IMR-90 (cell line): ENCODE data around the gene CALU. TPM values are rescaled to one million over a fixed set of nuclear protein-coding genes. Genes with fewer than 3 reads are reported as not detected.

ENCODE experiments used
- ATAC-seq: fragments of 200-7000 bp; cut with Tn5 transposase; 2 replicates; pipeline ENCODE4 v1.9.1; 2020; ENCODE audit warnings: low read depth, mild to moderate bottlenecking, moderate library complexity
- BruUV-seq: library from RNA; stranded (reverse); fragments of 400-500 nt; replicated peaks from 2 replicates; lab custom pipeline; 2021; lab: Mats Ljungman, UMichigan
- CTCF ChIA-PET: fragments of 300-600 bp; formaldehyde crosslinking; extraction: SDS; loops from one replicate; lab custom pipeline; 2021; ENCODE audit warnings: antibody characterized with exemption; lab: Yijun Ruan, JAX
- POLR2A ChIA-PET: fragments of 300-600 bp; sonication (Branson Sonifier 250); formaldehyde crosslinking; loops from one replicate; lab custom pipeline; 2022; ENCODE audit warnings: antibody characterized with exemption; ENCODE audit not compliant: unreplicated experiment; lab: Charles Lee
- DNase-seq: peaks from one replicate; pipeline ENCODE4 v3.0.0; 2013
- H2AFZ ChIP-seq: replicated peaks from 2 replicates; pipeline ENCODE3; 2013; ENCODE audit warnings: low read length, mild to moderate bottlenecking; ENCODE audit not compliant: poor library complexity
- H2AK5ac ChIP-seq: 2 replicates; pipeline ENCODE4 v1.6.1; 2013; ENCODE audit warnings: low read depth, low read length, inconsistent platforms
- H2AK9ac ChIP-seq: replicated peaks from 2 replicates; pipeline ENCODE3; 2013; ENCODE audit warnings: mild to moderate bottlenecking, low read depth, low read length, moderate library complexity; ENCODE audit not compliant: poor library complexity
- H2BK120ac ChIP-seq: 2 replicates; pipeline ENCODE4 v1.6.1; 2013; ENCODE audit warnings: low read depth, low read length, inconsistent platforms
- H2BK15ac ChIP-seq: 3 replicates; pipeline ENCODE4 v1.6.1; 2013; ENCODE audit warnings: low read depth, low read length, inconsistent platforms
- H2BK20ac ChIP-seq: 2 replicates; pipeline ENCODE4 v1.6.1; 2013; ENCODE audit warnings: low read depth, mild to moderate bottlenecking, inconsistent platforms, low read length, moderate library complexity
- H2BK5ac ChIP-seq: 2 replicates; pipeline ENCODE4 v1.6.1; 2013; ENCODE audit warnings: mild to moderate bottlenecking, low read depth, low read length, inconsistent platforms; ENCODE audit not compliant: poor library complexity, severe bottlenecking
- H3K14ac ChIP-seq: replicated peaks from 2 replicates; pipeline ENCODE4 v1.6.1; 2013; ENCODE audit warnings: low read depth, low read length, inconsistent platforms
- H3K18ac ChIP-seq: 2 replicates; pipeline ENCODE4 v1.6.1; 2013; ENCODE audit warnings: low read depth, low read length, control low read depth
- H3K23ac ChIP-seq: 2 replicates; pipeline ENCODE4 v1.6.1; 2013; ENCODE audit warnings: low read depth, low read length, inconsistent platforms
- H3K27ac ChIP-seq: 2 replicates; pipeline ENCODE4 v1.5.1; 2013; ENCODE audit warnings: mild to moderate bottlenecking, control low read depth, low read length; ENCODE audit not compliant: insufficient read depth
- H3K27me3 ChIP-seq: 2 replicates; pipeline ENCODE4 v1.6.1; 2013; ENCODE audit warnings: low read length; ENCODE audit not compliant: control insufficient read depth, insufficient read depth
- H3K36me3 ChIP-seq: 2 replicates; pipeline ENCODE4 v1.6.1; 2013; ENCODE audit warnings: low read length, mixed read lengths; ENCODE audit not compliant: control insufficient read depth, insufficient read depth
- H3K4ac ChIP-seq: 2 replicates; pipeline ENCODE4 v1.6.1; 2013; ENCODE audit warnings: low read depth, low read length, inconsistent platforms
- H3K4me1 ChIP-seq: 2 replicates; pipeline ENCODE4 v1.6.1; 2013; ENCODE audit warnings: low read length, mixed read lengths; ENCODE audit not compliant: control insufficient read depth, insufficient read depth
- H3K4me2 ChIP-seq: 2 replicates; pipeline ENCODE4 v1.6.1; 2013; ENCODE audit warnings: low read depth, mild to moderate bottlenecking, control low read depth, low read length, moderate library complexity
- H3K4me3 ChIP-seq: 2 replicates; pipeline ENCODE4 v1.5.1; 2013; ENCODE audit warnings: low read depth, mild to moderate bottlenecking, control low read depth, low read length, moderate library complexity; ENCODE audit not compliant: insufficient read depth
- H3K56ac ChIP-seq: 2 replicates; pipeline ENCODE4 v1.6.1; 2013; ENCODE audit warnings: low read length, inconsistent platforms; ENCODE audit not compliant: insufficient read depth; ENCODE audit errors: extremely low read depth
- H3K79me1 ChIP-seq, 2 experiments: 2 replicates each; pipeline ENCODE4 v1.6.1; 2013; ENCODE audit warnings: low read length in 2 of 2, inconsistent platforms in 1 of 2, low read depth in 1 of 2
- H3K9ac ChIP-seq: 2 replicates; pipeline ENCODE4 v1.6.1; 2013; ENCODE audit warnings: low read depth, low read length, control low read depth
- H3K9me1 ChIP-seq: 2 replicates; pipeline ENCODE4 v1.6.1; 2013; ENCODE audit warnings: low read length, inconsistent platforms; ENCODE audit not compliant: insufficient read depth
- H3K9me3 ChIP-seq: 2 replicates; pipeline ENCODE4 v1.6.1; 2013; ENCODE audit warnings: low read length; ENCODE audit not compliant: control insufficient read depth, insufficient read depth
- H4K20me1 ChIP-seq: 2 replicates; pipeline ENCODE4 v1.6.1; 2013; ENCODE audit warnings: low read length, inconsistent platforms; ENCODE audit not compliant: insufficient read depth
- H4K5ac ChIP-seq: 2 replicates; pipeline ENCODE4 v1.6.1; 2013; ENCODE audit warnings: mild to moderate bottlenecking, low read depth, low read length, control low read depth
- H4K8ac ChIP-seq, 2 experiments: 2 replicates each; pipeline ENCODE4 v1.6.1; 2013; ENCODE audit warnings: low read depth in 2 of 2, low read length in 2 of 2, control low read depth in 1 of 2, inconsistent platforms in 1 of 2
- H4K91ac ChIP-seq: 2 replicates; pipeline ENCODE4 v1.6.1; 2013; ENCODE audit warnings: low read depth, low read length, inconsistent platforms; ENCODE audit not compliant: insufficient read depth
- BHLHE40 ChIP-seq: fragments of 150-350 bp; IDR thresholded peaks from 2 replicates; pipeline ENCODE4 v1.6.1; 2016; ENCODE audit warnings: mild to moderate bottlenecking, low read depth, low read length
- CEBPB ChIP-seq: IDR thresholded peaks from 2 replicates; pipeline ENCODE4 v1.6.1; 2012; ENCODE audit warnings: low read depth, low read length, improper control_type of control experiment
- CHD1 ChIP-seq: IDR thresholded peaks from 2 replicates; pipeline ENCODE4 v1.6.1; 2012; ENCODE audit warnings: low read depth, low read length, improper control_type of control experiment
- CTCF ChIP-seq: conservative IDR thresholded peaks from 2 replicates; pipeline ENCODE4 v1.5.1; 2012; ENCODE audit warnings: mild to moderate bottlenecking, low read depth, low read length, improper control_type of control experiment
- FOS ChIP-seq: fragments of 150-350 bp; IDR thresholded peaks from 2 replicates; pipeline ENCODE4 v1.6.1; 2016; ENCODE audit warnings: low read depth, low read length
- MAZ ChIP-seq: IDR thresholded peaks from 2 replicates; pipeline ENCODE4 v1.6.1; 2012; ENCODE audit warnings: low read depth, mild to moderate bottlenecking, low read length, improper control_type of control experiment, moderate library complexity, borderline replicate concordance
- MXI1 ChIP-seq: IDR thresholded peaks from 2 replicates; pipeline ENCODE4 v1.6.1; 2012; ENCODE audit warnings: low read depth, mild to moderate bottlenecking, low read length, moderate library complexity, borderline replicate concordance
- NFE2L2 ChIP-seq: fragments of 150-350 bp; IDR thresholded peaks from 2 replicates; pipeline ENCODE4 v1.6.1; 2016; ENCODE audit warnings: low read depth, mild to moderate bottlenecking, low read length
- POLR2A ChIP-seq: IDR thresholded peaks from 2 replicates; pipeline ENCODE4 v1.6.1; 2012; ENCODE audit warnings: mild to moderate bottlenecking, low read depth, low read length
- RCOR1 ChIP-seq: IDR thresholded peaks from 2 replicates; pipeline ENCODE4 v1.6.1; 2012; ENCODE audit warnings: mild to moderate bottlenecking, low read length, improper control_type of control experiment; ENCODE audit not compliant: insufficient replicate concordance
- RFX5 ChIP-seq: IDR thresholded peaks from 2 replicates; pipeline ENCODE4 v1.8.0; 2012; ENCODE audit warnings: low read depth, mild to moderate bottlenecking, low read length, moderate library complexity
- SMC3 ChIP-seq: fragments of 150-350 bp; IDR thresholded peaks from 2 replicates; pipeline ENCODE4 v1.6.1; 2016; ENCODE audit warnings: low read depth, mild to moderate bottlenecking, antibody characterized with exemption, low read length, moderate library complexity
- USF2 ChIP-seq: fragments of 150-350 bp; IDR thresholded peaks from 2 replicates; pipeline ENCODE4 v1.6.1; 2017; ENCODE audit warnings: mild to moderate bottlenecking, antibody characterized with exemption, low read length, low read depth
- WGBS, 2 experiments: methylation state at CpG; one replicate each; pipeline versions ENCODE4 v1.1.5 to v1.1.7; 2013; ENCODE audit warnings: missing lambda C conversion rate in 2 of 2; ENCODE audit not compliant: insufficient read length in 1 of 2; ENCODE audit errors: extremely low coverage in 2 of 2; 5-methylcytosine and 5-hydroxymethylcytosine counted together
- dilution Hi-C: fragments of 300-500 bp; cut with HindIII; formaldehyde crosslinking; loops from one replicate; pipeline ENCODE4 v1.14.3; 2018; ENCODE audit warnings: low sequenced_read_pairs; ENCODE audit not compliant: unreplicated experiment
- in situ Hi-C: fragments of 300-500 bp; cut with MboI; formaldehyde crosslinking; loops from 3 replicates; pipeline ENCODE4 v1.14.3; 2019; ENCODE audit warnings: low sequenced_read_pairs, inconsistent platforms, mixed read lengths
- intact Hi-C: fragments of 100-400 bp; cut with micrococcal nuclease; formaldehyde crosslinking; loops from 2 replicates; pipeline ENCODE4 v1.10.0; 2022
- polyA plus RNA-seq, 3 experiments: library from polyadenylated mRNA; depleted of rRNA; stranded (reverse); fragments of >200 nt; gene quantifications; 2 replicates each; pipeline ENCODE4 v1.2.3, GENCODE V29; 2012; ENCODE audit warnings: low replicate concordance in 1 of 3
- total RNA-seq: library from RNA; depleted of rRNA; stranded (reverse); fragments of >200 nt; gene quantifications from 2 replicates; pipeline ENCODE4 v1.2.3, GENCODE V29; 2012
- TF ChIP-seq, protein P1 (sequence below): fragments of 150-350 bp; IDR thresholded peaks from 2 replicates; pipeline ENCODE4 v1.6.1; 2016; ENCODE audit warnings: low read depth, mild to moderate bottlenecking, low read length, moderate library complexity, borderline replicate concordance

Gene CALU
- total and polyA plus RNA-seq, 2 of the 4 experiments (the other 2 are of a cell fraction): 421 to 525 TPM

DNA sequence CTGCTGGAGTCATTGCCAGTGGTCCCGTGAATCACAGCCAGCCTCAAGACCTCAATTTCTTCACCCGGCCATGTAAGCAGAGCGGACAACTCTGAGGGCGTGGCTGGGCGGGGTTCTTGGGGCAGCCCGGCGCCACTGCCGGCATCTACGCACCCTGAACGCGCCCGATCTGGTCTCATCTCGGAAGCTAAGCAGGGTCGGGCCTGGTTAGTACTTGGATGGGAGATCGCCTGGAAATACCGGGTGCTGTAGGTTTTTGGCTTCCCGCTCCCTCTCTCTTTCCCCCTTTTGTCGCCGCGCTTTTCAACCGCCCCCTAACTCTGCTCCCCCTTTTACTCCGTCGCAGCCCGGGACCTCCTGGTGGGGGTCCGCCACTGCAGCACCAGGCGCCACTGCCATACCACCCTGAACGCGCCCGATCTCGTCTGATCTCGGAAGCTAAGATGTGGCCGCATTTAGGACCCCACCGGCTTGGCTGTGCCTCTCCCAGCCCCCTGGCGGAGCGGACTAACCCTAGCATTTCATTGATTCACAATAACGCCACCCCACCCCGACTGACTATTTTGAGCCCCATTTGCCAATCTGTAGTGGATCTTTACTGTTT is 41.8 kb upstream of the CALU start (continued):
- TF ChIP-seq CTCF: peak; percentile 28; the same call in 1 of the 2 replicates

DNA sequence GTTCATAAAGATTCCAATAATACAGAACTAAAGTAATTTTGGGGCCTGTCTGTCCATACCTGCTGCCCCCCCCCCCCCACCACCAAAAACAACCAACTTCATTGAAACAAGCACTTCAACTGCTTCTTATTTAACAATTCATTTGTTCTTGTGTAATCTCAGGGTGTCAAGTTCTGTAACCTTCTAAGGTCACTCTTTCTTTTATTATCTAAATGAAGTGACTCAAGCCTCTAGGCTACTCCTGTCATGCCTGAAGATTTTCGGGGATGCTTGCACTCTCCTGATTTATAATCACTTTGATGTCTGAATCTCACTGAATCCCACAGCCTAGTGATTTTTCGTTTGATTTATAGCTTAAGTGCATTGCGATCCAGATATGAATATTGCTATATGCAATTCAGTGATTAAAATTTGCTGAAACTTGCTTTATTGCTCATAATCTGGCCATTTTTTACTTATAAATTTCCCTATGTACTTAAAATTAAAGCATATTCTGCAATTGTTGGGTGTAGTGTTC is 39.9 kb upstream of the CALU start:
- no TSS peak for BruUV-seq
- H3K23ac ChIP-seq: no peak overlapping the region
- H2AK9ac ChIP-seq: no peak overlapping the region
- H3K79me1 ChIP-seq: no peaks in the 10 kb centered on the region
- no peak overlapping the region for H3K14ac ChIP-seq
- CTCF ChIA-PET: no interaction called here
- no peak overlapping the region for H3K56ac ChIP-seq
- POLR2A ChIA-PET: no interaction called here
- H2BK20ac ChIP-seq: no peak overlapping the region
- no peak overlapping the region for H4K91ac ChIP-seq
- H3K4me3 ChIP-seq: no peak overlapping the region
- intact Hi-C loops: no loop called here
- no peak for ATAC-seq
- no peak overlapping the region for H3K4ac ChIP-seq
- H4K5ac ChIP-seq: no peak overlapping the region
- no peak overlapping the region for H2BK5ac ChIP-seq
- H2BK15ac ChIP-seq: no peak overlapping the region
- no peak overlapping the region for H3K27ac ChIP-seq
- DNase-seq: no peak
- dilution Hi-C loops: no loop called here
- no peak overlapping the region for H3K9ac ChIP-seq
- H3K36me3 ChIP-seq: no peaks in the 10 kb centered on the region
- H3K4me1 ChIP-seq: no peaks in the 10 kb centered on the region
- H3K18ac ChIP-seq: no peak overlapping the region
- no peak overlapping the region for H2AFZ ChIP-seq
- in situ Hi-C loops: no loop called here
- H3K9me3 ChIP-seq: no peaks in the 10 kb centered on the region
- no CpG with 5 or more reads among the region's 3 CpGs for WGBS, 2 experiments
- no peaks in the 10 kb centered on the region for H3K9me1 ChIP-seq
- no peaks in the 10 kb centered on the region for H4K20me1 ChIP-seq
- no peak overlapping the region for H4K8ac ChIP-seq
- no peak overlapping the region for H3K4me2 ChIP-seq
- H2BK120ac ChIP-seq: no peak overlapping the region
- H2AK5ac ChIP-seq: no peak overlapping the region
- H3K27me3 ChIP-seq: peaks cover 15% of the 10 kb centered on the region
- TF ChIP-seq RFX5 (no peak), FOS (no peak), BHLHE40 (no peak), RCOR1 (no peak), USF2 (no peak), MXI1 (no peak), POLR2A (no peak), NFE2L2 (no peak), CHD1 (no peak), SMC3 (no peak), CEBPB (no peak), MAZ (no peak)
- TF ChIP-seq, protein P1, sequence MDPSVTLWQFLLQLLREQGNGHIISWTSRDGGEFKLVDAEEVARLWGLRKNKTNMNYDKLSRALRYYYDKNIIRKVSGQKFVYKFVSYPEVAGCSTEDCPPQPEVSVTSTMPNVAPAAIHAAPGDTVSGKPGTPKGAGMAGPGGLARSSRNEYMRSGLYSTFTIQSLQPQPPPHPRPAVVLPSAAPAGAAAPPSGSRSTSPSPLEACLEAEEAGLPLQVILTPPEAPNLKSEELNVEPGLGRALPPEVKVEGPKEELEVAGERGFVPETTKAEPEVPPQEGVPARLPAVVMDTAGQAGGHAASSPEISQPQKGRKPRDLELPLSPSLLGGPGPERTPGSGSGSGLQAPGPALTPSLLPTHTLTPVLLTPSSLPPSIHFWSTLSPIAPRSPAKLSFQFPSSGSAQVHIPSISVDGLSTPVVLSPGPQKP: no peak
